H9 (cell line): ENCODE results near the gene OSR1. TPM values are rescaled to one million over a fixed set of nuclear protein-coding genes. Genes with fewer than 3 reads are reported as not detected.

Experiments used
- DNase-seq: peaks from one replicate; pipeline ENCODE4 v3.0.0-alpha.2; 2017
- H2AFZ ChIP-seq: one replicate; pipeline ENCODE4 v1.6.1; 2013; ENCODE audit warnings: mild to moderate bottlenecking, low read length, control low read depth, moderate library complexity
- H2AK5ac ChIP-seq: 2 replicates; pipeline ENCODE4 v1.6.1; 2013; ENCODE audit warnings: low read length, control low read depth, mixed read lengths; ENCODE audit not compliant: insufficient read length
- H2BK120ac ChIP-seq: one replicate; pipeline ENCODE4 v1.6.1; 2013; ENCODE audit warnings: low read depth, mild to moderate bottlenecking, low read length, control low read depth, inconsistent platforms; ENCODE audit not compliant: poor library complexity, severe bottlenecking
- H2BK12ac ChIP-seq: 2 replicates; pipeline ENCODE4 v1.6.1; 2013; ENCODE audit warnings: low read length, control low read depth, mixed read lengths, low read depth; ENCODE audit not compliant: insufficient read length
- H2BK15ac ChIP-seq: 2 replicates; pipeline ENCODE4 v1.6.1; 2013; ENCODE audit warnings: low read depth, low read length, control low read depth
- H2BK20ac ChIP-seq: one replicate; pipeline ENCODE4 v1.6.1; 2013; ENCODE audit warnings: low read depth, mild to moderate bottlenecking, low read length, control low read depth, inconsistent platforms; ENCODE audit not compliant: poor library complexity, severe bottlenecking
- H2BK5ac ChIP-seq: 2 replicates; pipeline ENCODE4 v1.6.1; 2013; ENCODE audit warnings: low read length, control low read depth, mixed read lengths; ENCODE audit not compliant: insufficient read length
- H3K14ac ChIP-seq: 2 replicates; pipeline ENCODE4 v1.6.1; 2013; ENCODE audit warnings: low read length, control low read depth; ENCODE audit not compliant: insufficient read depth
- H3K18ac ChIP-seq: 2 replicates; pipeline ENCODE4 v1.6.1; 2013; ENCODE audit warnings: low read depth, mild to moderate bottlenecking, mixed read lengths, low read length, control low read depth; ENCODE audit not compliant: insufficient read length
- H3K23ac ChIP-seq: 2 replicates; pipeline ENCODE4 v1.6.1; 2013; ENCODE audit warnings: low read length, control low read depth, mixed read lengths, low read depth; ENCODE audit not compliant: insufficient read length
- H3K23me2 ChIP-seq: 2 replicates; pipeline ENCODE4 v1.6.1; 2013; ENCODE audit warnings: low read depth, mild to moderate bottlenecking, mixed read lengths, low read length, control low read depth; ENCODE audit not compliant: insufficient read length, poor library complexity, severe bottlenecking
- H3K27ac ChIP-seq: 2 replicates; pipeline ENCODE4 v1.5.1; 2013; ENCODE audit warnings: low read length, control low read depth, mixed read lengths, low read depth; ENCODE audit not compliant: insufficient read length
- H3K27me3 ChIP-seq: 2 replicates; pipeline ENCODE4 v1.6.1; 2013; ENCODE audit warnings: low read length, control low read depth, inconsistent platforms; ENCODE audit not compliant: insufficient read depth
- H3K4ac ChIP-seq: 2 replicates; pipeline ENCODE4 v1.6.1; 2013; ENCODE audit warnings: low read depth, mild to moderate bottlenecking, control low read depth, inconsistent platforms, low read length, moderate library complexity
- H3K4me1 ChIP-seq: 2 replicates; pipeline ENCODE4 v1.6.1; 2013; ENCODE audit warnings: low read length, control low read depth, inconsistent platforms; ENCODE audit not compliant: insufficient read depth
- H3K4me2 ChIP-seq: 2 replicates; pipeline ENCODE4 v1.6.1; 2013; ENCODE audit warnings: low read length, control low read depth, mixed read lengths; ENCODE audit not compliant: insufficient read length, insufficient read depth
- H3K56ac ChIP-seq: 2 replicates; pipeline ENCODE4 v1.6.1; 2013; ENCODE audit warnings: low read depth, mild to moderate bottlenecking, mixed read lengths, low read length, control low read depth; ENCODE audit not compliant: insufficient read length
- H3K79me1 ChIP-seq: 2 replicates; pipeline ENCODE4 v1.6.1; 2013; ENCODE audit warnings: low read depth, mild to moderate bottlenecking, moderate library complexity, low read length, control low read depth, inconsistent platforms; ENCODE audit not compliant: insufficient read depth, poor library complexity, severe bottlenecking
- H3K79me2 ChIP-seq: 2 replicates; pipeline ENCODE4 v1.6.1; 2013; ENCODE audit warnings: low read length, control low read depth, inconsistent platforms; ENCODE audit not compliant: insufficient read depth
- H3K9ac ChIP-seq: 2 replicates; pipeline ENCODE4 v1.6.1; 2013; ENCODE audit warnings: low read length, control low read depth, mixed read lengths; ENCODE audit not compliant: insufficient read length; ENCODE audit errors: extremely low read depth
- H3K9me3 ChIP-seq: one replicate; pipeline ENCODE4 v1.6.1; 2013; ENCODE audit warnings: low read depth, low read length, inconsistent platforms; ENCODE audit not compliant: control insufficient read depth
- H3T11ph ChIP-seq: one replicate; pipeline ENCODE4 v1.6.1; 2013; ENCODE audit warnings: mild to moderate bottlenecking, low read length, control low read depth, inconsistent platforms
- H4K20me1 ChIP-seq: one replicate; pipeline ENCODE4 v1.6.1; 2013; ENCODE audit not compliant: control insufficient read depth, insufficient read length, insufficient read depth
- H4K5ac ChIP-seq: 2 replicates; pipeline ENCODE4 v1.6.1; 2013; ENCODE audit warnings: low read depth, mild to moderate bottlenecking, mixed read lengths, low read length, control low read depth; ENCODE audit not compliant: insufficient read length
- H4K8ac ChIP-seq: replicated peaks from 2 replicates; pipeline ENCODE4 v1.6.1; 2013; ENCODE audit warnings: low read length, control low read depth, mixed read lengths, low read depth; ENCODE audit not compliant: insufficient read length
- H4K91ac ChIP-seq: 2 replicates; pipeline ENCODE4 v1.6.1; 2013; ENCODE audit warnings: low read depth, mild to moderate bottlenecking, moderate library complexity, mixed read lengths, low read length, control low read depth; ENCODE audit not compliant: insufficient read length
- H3K27ac Mint-ChIP-seq, 3 experiments: 2 replicates in 2 of 3; 3 replicates in 1 of 3; pipeline ENCODE4 v1.8.0; 2020 to 2021; ENCODE audit warnings: mixed read lengths in 3 of 3, mild to moderate bottlenecking in 1 of 3, moderate library complexity in 1 of 3
- H3K27me3 Mint-ChIP-seq: 2 replicates; pipeline ENCODE4 v1.8.0; 2021; ENCODE audit warnings: low read depth, mild to moderate bottlenecking, moderate library complexity, mixed read lengths
- H3K36me3 Mint-ChIP-seq, 3 experiments: 2 replicates in 2 of 3; 3 replicates in 1 of 3; pipeline ENCODE4 v1.8.0; 2020 to 2021; ENCODE audit warnings: low read depth in 3 of 3, mixed read lengths in 3 of 3; ENCODE audit not compliant: insufficient read depth in 1 of 3
- H3K4me1 Mint-ChIP-seq, 2 experiments: 2 replicates each; pipeline ENCODE4 v1.8.0; 2020; ENCODE audit warnings: mixed read lengths in 2 of 2
- H3K4me3 Mint-ChIP-seq, 2 experiments: 2 replicates in 1 of 2; 3 replicates in 1 of 2; pipeline ENCODE4 v1.8.0; 2020 to 2021; ENCODE audit warnings: mild to moderate bottlenecking in 2 of 2, mixed read lengths in 2 of 2, moderate library complexity in 1 of 2
- H3K9me3 Mint-ChIP-seq, 2 experiments: 2 replicates in 1 of 2; 3 replicates in 1 of 2; pipeline ENCODE4 v1.8.0; 2020; ENCODE audit warnings: mild to moderate bottlenecking in 2 of 2, mixed read lengths in 2 of 2, moderate library complexity in 1 of 2
- WGBS: extraction: QIAGEN DNeasy Blood & Tissue Kit; methylation state at CpG from one replicate; pipeline ENCODE4 v1.1.7; 2013; ENCODE audit warnings: missing lambda C conversion rate, low lambda C conversion rate, mixed read lengths; ENCODE audit not compliant: insufficient read length; ENCODE audit errors: extremely low coverage; 5-methylcytosine and 5-hydroxymethylcytosine counted together
- total RNA-seq: library from RNA; stranded (reverse); gene quantifications from 2 replicates; pipeline ENCODE4 v1.2.1, GENCODE V29; 2021
- TF ChIP-seq, protein P1 (sequence below): fragments of 200-600 bp; sonication (generic); conservative IDR thresholded peaks from 3 replicates; pipeline ENCODE4 v1.8.0; 2021; ENCODE audit warnings: antibody characterized with exemption, mild to moderate bottlenecking

OSR1 gene
- total RNA-seq, 1 experiment from 2014 or later: 0.35 TPM

GRCh38 chr2:19353721-19354050 lies 4.7 kb downstream of the OSR1 start:
- TF ChIP-seq, protein P1, sequence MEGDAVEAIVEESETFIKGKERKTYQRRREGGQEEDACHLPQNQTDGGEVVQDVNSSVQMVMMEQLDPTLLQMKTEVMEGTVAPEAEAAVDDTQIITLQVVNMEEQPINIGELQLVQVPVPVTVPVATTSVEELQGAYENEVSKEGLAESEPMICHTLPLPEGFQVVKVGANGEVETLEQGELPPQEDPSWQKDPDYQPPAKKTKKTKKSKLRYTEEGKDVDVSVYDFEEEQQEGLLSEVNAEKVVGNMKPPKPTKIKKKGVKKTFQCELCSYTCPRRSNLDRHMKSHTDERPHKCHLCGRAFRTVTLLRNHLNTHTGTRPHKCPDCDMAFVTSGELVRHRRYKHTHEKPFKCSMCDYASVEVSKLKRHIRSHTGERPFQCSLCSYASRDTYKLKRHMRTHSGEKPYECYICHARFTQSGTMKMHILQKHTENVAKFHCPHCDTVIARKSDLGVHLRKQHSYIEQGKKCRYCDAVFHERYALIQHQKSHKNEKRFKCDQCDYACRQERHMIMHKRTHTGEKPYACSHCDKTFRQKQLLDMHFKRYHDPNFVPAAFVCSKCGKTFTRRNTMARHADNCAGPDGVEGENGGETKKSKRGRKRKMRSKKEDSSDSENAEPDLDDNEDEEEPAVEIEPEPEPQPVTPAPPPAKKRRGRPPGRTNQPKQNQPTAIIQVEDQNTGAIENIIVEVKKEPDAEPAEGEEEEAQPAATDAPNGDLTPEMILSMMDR: no peak
- H3K23me2 ChIP-seq: peaks cover 19% of the 10 kb centered on the region
- no peak overlapping the region for H2BK12ac ChIP-seq
- no peak overlapping the region for H3K23ac ChIP-seq
- no peak overlapping the region for H2BK15ac ChIP-seq
- H4K20me1 ChIP-seq: no peaks in the 10 kb centered on the region
- H4K91ac ChIP-seq: no peak overlapping the region
- no peak overlapping the region for H2AFZ ChIP-seq
- no peak overlapping the region for H3K4ac ChIP-seq
- H2AK5ac ChIP-seq: no peak overlapping the region
- H3K9me3 ChIP-seq: no peaks in the 10 kb centered on the region
- Mint-ChIP-seq H3K9me3 (no peaks in the 10 kb centered on the region; a peak in 3 of 5 replicates), H3K36me3 (peaks cover 0 to 4% (median 0%) of the 10 kb centered on the region in 3 experiments; a peak in 1 of 7 replicates), H3K4me3 (no peak overlapping the region; a peak in 1 of 5 replicates), H3K27ac (no peak overlapping the region), H3K4me1 (peaks cover 32 to 48% of the 10 kb centered on the region in 2 experiments), H3K27me3 (peaks cover 99% of the 10 kb centered on the region)
- no peaks in the 10 kb centered on the region; the same call in 1 of the 2 replicates for H3K4me1 ChIP-seq
- no peak overlapping the region for H3K4me2 ChIP-seq
- no peak overlapping the region for H2BK5ac ChIP-seq
- H2BK20ac ChIP-seq: no peak overlapping the region
- WGBS: no CpG with 5 or more reads among the region's 11 CpGs
- no peak overlapping the region for H3T11ph ChIP-seq
- no peak overlapping the region for H4K8ac ChIP-seq
- H2BK120ac ChIP-seq: no peak overlapping the region
- no peak for DNase-seq
- H3K27ac ChIP-seq: no peak overlapping the region
- no peak overlapping the region for H3K18ac ChIP-seq
- H3K79me1 ChIP-seq: no peaks in the 10 kb centered on the region
- no peaks in the 10 kb centered on the region for H3K79me2 ChIP-seq
- H3K56ac ChIP-seq: no peak overlapping the region
- H3K27me3 ChIP-seq: peaks cover 91% of the 10 kb centered on the region
- no peak overlapping the region for H4K5ac ChIP-seq
- no peak overlapping the region for H3K14ac ChIP-seq
- H3K9ac ChIP-seq: no peak overlapping the region
